ENCODE results near the gene ADAMTS10.
"Not testable (repeated sequence)": the region's sequence is repeated elsewhere in the genome, so short reads cannot be mapped to it uniquely, and the experiment has no call there.

The ADAMTS10 gene

DNA sequence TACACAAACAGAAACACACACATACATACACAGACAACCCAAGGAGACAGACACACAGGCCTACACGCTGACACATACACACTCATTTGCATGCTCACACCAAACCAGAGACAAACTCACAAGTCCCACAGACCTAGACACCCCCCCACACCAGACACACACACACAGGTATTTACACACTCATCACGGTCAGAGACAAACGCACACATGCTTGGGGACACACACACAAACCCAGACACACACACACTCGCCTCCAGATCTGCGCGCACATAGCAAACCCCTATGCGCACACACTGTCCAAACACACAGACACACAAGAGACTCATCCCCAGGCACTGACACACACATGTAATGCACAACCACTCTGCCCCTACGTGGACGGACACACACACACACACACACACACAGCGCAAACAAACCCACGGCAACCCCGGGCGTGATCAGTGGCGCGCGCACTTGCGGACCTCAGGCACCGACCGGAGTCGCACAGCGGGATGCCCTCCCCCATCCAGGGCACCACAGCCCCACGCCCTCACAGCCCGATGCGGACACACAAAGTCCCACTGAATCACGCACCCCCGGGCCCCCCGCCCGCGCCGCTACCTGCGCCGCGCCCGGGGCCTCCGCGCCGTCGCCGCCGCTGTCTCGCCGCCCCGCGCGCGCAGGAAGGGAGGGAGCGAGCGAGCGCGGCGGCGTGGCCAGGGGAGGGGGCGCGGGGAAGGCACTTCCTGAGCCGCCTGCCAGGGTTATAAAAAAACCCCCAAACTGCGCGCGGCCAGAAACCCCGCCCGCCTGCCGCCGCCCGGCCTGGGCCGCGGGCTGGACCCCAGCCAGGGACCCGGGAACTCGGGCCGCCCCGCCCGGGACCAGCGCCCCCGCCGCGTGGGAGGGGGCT, at the start of gene ADAMTS10:
TSS of gene ADAMTS10 (minus strand) at position 675 of the 895 bp plus-strand sequence. CDS start 5,005 bp downstream, outside the sequence.
- peak in 1 of 2 donors; percentile 13 for DNase-seq

- DNase-seq = no peak
These were observed 49.4 kb upstream of the ADAMTS10 start for GRCh38 chr19:8659905-8660304.

DNA sequence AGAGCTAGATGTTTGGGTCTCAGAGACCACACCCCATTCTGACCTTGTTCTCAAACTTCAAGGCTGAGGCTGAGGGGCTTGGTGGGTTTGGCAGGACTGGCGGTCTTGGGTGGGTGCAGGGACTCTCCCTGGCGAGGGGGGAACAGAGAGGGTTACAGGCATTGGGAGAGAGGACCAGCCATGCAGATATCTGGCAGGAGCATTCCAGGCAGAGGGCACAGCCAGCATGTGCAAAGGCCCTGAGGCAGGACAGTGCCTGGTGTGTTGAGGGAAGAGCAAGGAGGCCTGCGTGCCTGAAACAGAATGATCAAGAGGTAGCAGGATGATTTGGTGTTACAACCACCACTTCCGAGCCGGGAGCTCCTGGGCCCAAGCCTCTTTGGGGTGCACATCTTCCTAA, 47.4 kb upstream of the ADAMTS10 start:
- DNase-seq = no peak

DNA sequence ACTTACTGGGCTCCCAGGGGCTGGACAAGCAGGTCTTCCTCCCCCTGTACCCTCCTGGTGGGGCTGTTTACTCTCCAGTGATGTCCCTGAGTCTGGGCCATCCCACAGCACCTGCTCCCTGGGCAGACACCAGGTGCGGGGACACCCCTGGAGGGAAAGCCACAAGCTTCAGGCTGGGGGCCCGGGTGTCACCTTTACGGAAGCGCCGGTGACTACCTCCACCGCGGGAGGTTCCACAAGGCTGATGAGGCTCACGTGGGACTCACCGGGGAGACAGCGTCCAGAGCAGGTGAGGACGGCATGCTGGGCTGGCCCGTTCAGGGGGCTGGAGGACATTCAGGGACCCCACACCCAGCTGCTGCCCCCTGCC, 44.8 kb upstream of the ADAMTS10 start:
- no peak for DNase-seq

GRCh38 chr19:8654591-8655339, 44.2 kb upstream of the ADAMTS10 start:
- peak in 1 of 2 donors; percentile 22 for DNase-seq

DNA sequence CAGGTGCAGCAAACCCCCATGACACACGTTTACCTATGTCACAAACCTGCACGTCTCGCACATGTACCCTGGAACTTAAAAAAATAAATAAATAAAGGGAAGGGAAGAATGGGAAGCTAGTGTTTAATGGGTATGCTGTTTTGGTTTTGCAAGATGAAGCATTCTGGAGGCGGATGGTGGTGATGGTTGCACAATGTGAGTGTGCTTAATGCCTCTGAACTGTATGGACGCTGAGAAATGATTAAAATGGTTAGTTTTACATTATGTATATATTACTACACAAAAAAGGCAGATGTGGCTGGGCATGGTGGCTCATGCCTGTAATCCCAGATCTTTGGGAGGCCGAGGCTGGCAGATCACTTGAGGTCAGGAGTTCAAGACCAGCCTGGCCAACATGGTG, 37.7 kb upstream of the ADAMTS10 start:
- DNase-seq = no peak

DNA sequence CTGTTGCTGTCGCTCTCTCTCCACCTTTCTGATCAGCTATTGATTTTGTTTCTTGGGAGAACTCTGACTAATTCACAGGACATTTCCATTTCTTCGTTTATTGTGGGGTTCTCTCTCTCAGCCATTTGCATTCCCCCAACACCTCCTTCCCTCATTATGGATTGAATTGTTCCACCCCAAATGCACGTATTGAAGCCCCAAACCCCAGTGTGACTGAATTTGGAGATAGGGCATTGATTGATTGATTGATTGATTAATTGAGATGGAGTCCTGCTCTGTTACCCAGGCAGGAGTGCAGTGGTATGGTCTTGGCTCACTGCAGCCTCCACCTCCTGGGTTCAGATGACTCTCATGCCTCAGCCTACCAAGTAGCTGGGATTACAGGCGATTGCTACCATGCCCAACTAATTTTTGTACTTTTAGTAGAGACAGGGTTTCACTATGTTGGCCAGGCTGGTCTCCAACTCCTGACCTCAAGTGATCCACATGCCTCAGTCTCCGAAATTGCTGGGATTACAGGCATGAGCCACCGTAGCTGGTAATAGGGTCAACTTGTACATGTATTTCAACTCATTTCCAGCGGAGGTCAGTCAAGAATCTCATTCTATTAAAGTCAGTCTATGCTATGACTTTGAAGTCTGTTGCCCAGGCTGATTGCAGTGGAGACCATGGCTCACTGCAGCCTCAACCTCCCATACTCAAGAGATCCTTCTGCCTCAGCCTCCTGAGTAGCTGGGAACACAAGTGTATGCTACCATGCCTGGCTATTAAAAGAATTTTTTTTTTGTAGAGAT, 33.5 kb upstream of the ADAMTS10 start:
- no peak for DNase-seq

- no peak for DNase-seq
These were observed 32.0 kb upstream of the ADAMTS10 start for GRCh38 chr19:8642561-8642960.

- no peak for DNase-seq
These were observed 31.5 kb upstream of the ADAMTS10 start for GRCh38 chr19:8641908-8642547.

GRCh38 chr19:8641221-8641907, 30.8 kb upstream of the ADAMTS10 start:
- DNase-seq = no peak

GRCh38 chr19:8640402-8641004, 30.0 kb upstream of the ADAMTS10 start:
- peak in 1 of 2 donors; percentile 18 for DNase-seq

DNA sequence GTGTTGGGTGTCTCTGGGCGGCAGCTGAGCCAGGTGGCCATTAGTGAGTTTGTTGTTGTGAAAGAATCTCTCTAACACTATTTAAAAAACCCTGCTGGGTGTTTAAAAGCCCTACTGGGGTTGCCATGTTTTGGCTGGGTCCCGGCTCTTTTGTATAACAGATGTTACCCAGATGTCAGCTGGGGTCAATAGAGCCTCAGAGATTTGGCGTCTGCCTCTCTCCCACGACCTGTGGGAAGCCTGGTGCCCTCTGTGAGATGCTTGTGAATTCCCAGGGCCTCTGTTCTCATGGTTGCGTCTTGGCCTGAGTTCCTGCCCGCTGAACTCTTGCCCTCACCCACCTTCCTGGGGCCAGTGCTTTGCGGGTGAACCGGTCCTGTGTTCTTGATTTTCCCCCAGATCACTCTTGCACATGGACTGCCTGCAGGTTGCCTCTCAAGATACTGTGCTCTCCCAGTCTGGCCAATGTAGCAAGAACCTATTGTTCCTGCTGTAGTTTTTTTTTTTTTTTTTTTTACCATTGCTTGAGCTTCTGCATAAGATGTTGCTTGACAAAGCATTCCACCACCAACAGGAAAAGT, 29.4 kb upstream of the ADAMTS10 start:
- no peak for DNase-seq

DNA sequence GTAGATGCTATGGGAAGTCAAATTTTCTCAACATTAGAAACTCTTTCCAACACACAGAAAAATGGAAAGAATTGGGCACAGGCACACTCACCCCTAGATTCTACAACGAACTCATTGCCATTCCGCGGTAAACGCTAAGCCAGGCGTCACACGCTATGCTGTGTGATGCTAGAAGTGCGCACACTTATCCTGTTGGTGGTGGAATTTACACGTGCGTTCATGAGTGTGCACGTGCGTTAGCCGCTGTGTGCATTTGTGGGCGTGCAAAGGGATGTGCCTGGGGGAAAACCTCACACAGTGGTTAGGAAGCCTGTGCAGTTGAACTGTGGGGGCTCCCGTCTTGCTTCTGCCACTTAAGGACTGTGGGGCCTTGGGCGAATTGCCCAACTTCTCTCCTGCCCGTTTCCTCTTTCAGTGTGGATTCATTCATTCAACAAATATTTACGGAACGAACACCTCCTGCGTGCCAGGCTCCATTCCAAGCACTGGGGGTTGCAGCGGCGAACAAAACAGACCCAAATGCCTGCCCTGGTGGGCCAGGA, 27.6 kb upstream of the ADAMTS10 start:
- peak in 1 of 2 donors; percentile 8 for DNase-seq

- DNase-seq = not testable (repeated sequence)
These were observed 26.6 kb upstream of the ADAMTS10 start for GRCh38 chr19:8637070-8637469.

- DNase-seq = no peak
These were observed 24.9 kb upstream of the ADAMTS10 start for GRCh38 chr19:8635422-8635821.

DNA sequence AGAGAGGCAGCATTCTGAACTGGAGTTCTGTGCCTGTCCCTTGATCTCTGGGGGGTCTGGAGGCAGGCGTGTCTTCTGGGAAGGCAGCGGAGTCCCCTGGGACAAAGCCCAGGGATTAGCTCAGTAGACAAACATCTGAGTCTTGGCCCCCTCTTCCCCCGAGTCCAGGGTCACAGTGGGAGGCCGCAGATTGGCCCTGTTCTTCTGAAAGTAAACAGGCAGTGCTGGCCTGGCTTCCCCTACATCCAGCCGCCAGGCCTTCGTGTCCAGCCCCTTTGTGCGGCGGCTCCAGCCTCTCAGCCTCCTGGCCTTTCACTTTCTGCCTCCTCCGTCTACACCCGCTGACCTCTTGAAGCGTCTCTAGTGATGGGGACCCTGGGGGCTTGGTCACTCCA, 20.9 kb upstream of the ADAMTS10 start:
- DNase-seq = peak in 1 of 2 donors; percentile 21

DNA sequence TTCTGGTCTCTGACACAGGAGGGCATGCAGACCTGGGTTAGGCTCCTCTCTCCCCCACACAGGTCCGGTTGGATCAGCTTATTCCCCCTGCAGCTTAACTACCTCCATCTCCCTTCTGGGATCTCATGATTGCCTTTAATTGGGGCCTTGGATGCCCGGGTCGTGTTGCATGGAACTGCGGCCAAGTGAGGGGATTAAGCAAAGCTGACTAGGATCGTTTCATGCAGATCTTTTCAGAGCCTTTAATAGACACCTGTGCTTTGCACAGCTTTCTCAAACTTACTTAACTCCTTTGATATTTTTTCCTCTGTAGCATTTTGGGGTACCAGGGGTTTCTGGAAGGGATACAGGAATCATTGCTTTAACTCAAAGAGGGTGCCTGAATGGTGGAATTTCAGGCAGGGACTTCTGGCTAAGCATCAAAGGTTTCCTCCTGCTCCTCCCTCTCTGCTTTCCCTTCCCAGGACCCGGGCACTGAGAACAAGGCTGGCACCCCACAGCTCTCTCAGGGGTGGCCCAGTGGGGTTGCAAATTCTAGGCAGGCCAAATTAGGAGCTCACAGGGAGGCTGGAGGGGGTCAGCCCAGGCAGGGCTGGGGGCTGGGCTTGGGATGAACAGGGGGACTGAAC, 20.4 kb upstream of the ADAMTS10 start:
- no peak for DNase-seq

DNA sequence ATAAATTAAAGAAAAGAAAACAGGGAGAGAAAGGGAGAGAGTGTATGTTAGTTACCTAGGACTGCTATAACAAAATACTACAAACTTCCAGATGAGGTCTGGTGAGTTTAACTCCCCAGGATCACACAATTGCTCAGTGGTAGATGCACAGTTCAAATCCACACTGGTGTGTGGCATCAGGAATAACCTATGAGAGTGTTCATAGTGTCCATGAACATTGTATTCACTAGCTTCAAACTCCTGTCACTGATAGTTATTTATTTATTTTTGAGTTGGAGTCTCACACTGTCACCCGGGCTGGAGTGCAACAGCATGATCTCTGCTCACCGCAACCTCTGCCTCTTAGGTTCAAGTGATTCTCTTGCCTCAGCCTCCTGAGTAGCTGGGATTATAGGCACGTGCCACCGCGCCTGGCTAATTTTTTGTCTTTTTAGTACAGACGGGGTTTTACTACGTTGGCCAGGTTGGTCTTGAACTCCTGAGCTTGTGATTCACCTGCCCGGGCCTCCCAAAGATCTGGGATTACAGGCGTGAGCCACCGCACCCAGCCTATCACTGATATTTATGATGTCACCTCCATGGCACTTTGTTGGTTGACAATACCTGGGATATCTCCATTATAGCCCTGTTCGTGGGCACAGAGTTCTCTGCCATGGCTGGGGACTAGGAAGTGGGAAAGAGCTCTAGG, 19.6 kb upstream of the ADAMTS10 start, which contains the start of gene NFILZ:
TSS of gene NFILZ (plus strand) at position 638 of the 688 bp plus-strand sequence. CDS start 46,133 bp downstream, outside the sequence.
- no peak for DNase-seq

DNA sequence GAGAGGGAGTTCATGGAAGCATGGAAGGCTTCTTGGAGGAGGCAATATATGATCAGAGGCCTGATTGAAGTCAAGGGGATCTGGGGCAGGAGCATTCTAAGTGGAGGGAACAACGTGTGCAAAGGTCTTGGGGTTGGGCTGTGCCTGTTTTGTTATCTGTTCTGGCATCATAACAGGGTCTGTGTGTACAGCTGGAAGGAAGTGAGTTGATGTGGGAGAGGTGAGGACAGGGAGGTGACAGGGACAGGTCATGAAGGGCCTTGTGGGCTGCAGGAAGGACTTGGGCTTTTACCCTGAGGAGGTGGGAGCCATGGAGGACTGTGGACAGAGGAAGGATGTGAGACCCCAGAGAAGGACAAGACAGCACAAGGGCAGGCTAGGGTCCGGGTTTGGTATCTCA, 18.7 kb upstream of the ADAMTS10 start:
- DNase-seq = no peak

- no peak for DNase-seq
These were observed 16.3 kb upstream of the ADAMTS10 start for GRCh38 chr19:8626842-8627241.

Measured in hippocampal formation (tissue), 2 donors.